Right renal cortex interstitium (tissue), 3 donors: Measurements from ENCODE around the gene TP53I13. TPM values are rescaled to one million over a fixed set of nuclear protein-coding genes. Genes with fewer than 3 reads are reported as not detected.

ENCODE experiments used
- polyA plus RNA-seq, 3 donors: library from polyadenylated mRNA; unstranded; fragments of 120-200 nt; gene quantifications; one replicate each; pipeline ENCODE4 v1.2.1, GENCODE V29; 2013; ENCODE audit not compliant: insufficient read length in 3 of 3

The TP53I13 gene
- polyA plus RNA-seq, 3 donors: 24.1 to 30.2 (median 24.5) TPM

Other genes with a start within 250 kb of the TP53I13 start
- gene TAOK1, start 178.3 kb upstream of the TP53I13 start, polyA plus RNA-seq: 10 to 100 TPM; 45.1 to 52.4 (median 49.1) TPM
- 1 to 10 TPM; 6.8 to 7.6 (median 7.1) TPM for gene ABHD15, start 1.7 kb upstream of the TP53I13 start, polyA plus RNA-seq
- gene GIT1, start 20.9 kb downstream of the TP53I13 start, polyA plus RNA-seq: 10 to 100 TPM; 36.4 to 42.2 (median 40.1) TPM
- gene ANKRD13B, start 24.4 kb downstream of the TP53I13 start, polyA plus RNA-seq: 1 to 10 TPM; 6.7 to 8.0 (median 7.0) TPM
- gene CORO6, start 54.2 kb downstream of the TP53I13 start, polyA plus RNA-seq: 1 to 10 TPM; 1.7 to 3.2 (median 2.2) TPM